Panc1 (cell line): ENCODE results near the gene BCORL1. TPM values are rescaled to one million over a fixed set of nuclear protein-coding genes. Genes with fewer than 3 reads are reported as not detected.

Source experiments
- ATAC-seq: fragments of 200-7000 bp; cut with Tn5 transposase; 2 replicates; pipeline ENCODE4 v1.9.1; 2020; ENCODE audit warnings: mild to moderate bottlenecking, moderate library complexity
- BruUV-seq: library from RNA; stranded (reverse); fragments of 400-500 nt; replicated peaks from 2 replicates; lab custom pipeline; 2021; lab: Mats Ljungman, UMichigan
- CTCF ChIA-PET: fragments of 300-600 bp; sonication (Branson Sonifier 250); formaldehyde crosslinking; loops from one replicate; lab custom pipeline; 2022; ENCODE audit warnings: antibody characterized with exemption; lab: Charles Lee
- POLR2A ChIA-PET: fragments of 300-600 bp; sonication (Branson Sonifier 250); formaldehyde crosslinking; loops from one replicate; lab custom pipeline; 2022; ENCODE audit warnings: antibody characterized with exemption; lab: Charles Lee
- DNase-seq: peaks from one replicate; pipeline ENCODE4 v3.0.0-alpha.2; 2010; ENCODE audit warnings: low read depth, low spot score
- H3K27ac ChIP-seq: 2 replicates; pipeline ENCODE4 v1.5.1; 2011; ENCODE audit warnings: mild to moderate bottlenecking, low read length, inconsistent platforms
- H3K27me3 ChIP-seq: fragments of 200-500 bp; sonication (Bioruptor generic); 2 replicates; pipeline ENCODE4 v1.6.0; 2014; ENCODE audit warnings: low read length, inconsistent platforms; ENCODE audit not compliant: control insufficient read depth, insufficient read depth
- H3K36me3 ChIP-seq: fragments of 200-500 bp; sonication (Bioruptor generic); 2 replicates; pipeline ENCODE4 v1.5.1; 2014; ENCODE audit warnings: inconsistent platforms, mild to moderate bottlenecking, low read length, moderate library complexity; ENCODE audit not compliant: control insufficient read depth, insufficient read depth
- H3K4me1 ChIP-seq: 2 replicates; pipeline ENCODE4 v1.5.1; 2011; ENCODE audit warnings: inconsistent platforms, mild to moderate bottlenecking, low read length, moderate library complexity; ENCODE audit not compliant: control insufficient read depth, insufficient read depth
- H3K4me3 ChIP-seq, 2 experiments: 2 replicates each; pipeline ENCODE4 v1.5.1; 2011 to 2012; ENCODE audit warnings: low read depth in 2 of 2, low read length in 2 of 2, mild to moderate bottlenecking in 2 of 2, inconsistent platforms in 1 of 2, moderate library complexity in 1 of 2
- H3K9me3 ChIP-seq: fragments of 200-500 bp; sonication (Bioruptor generic); 2 replicates; pipeline ENCODE4 v1.5.1; 2014; ENCODE audit warnings: low read depth, mild to moderate bottlenecking, inconsistent platforms, low read length, moderate library complexity; ENCODE audit not compliant: control insufficient read depth, insufficient read depth
- POLR2AphosphoS5 ChIP-seq: IDR thresholded peaks from 2 replicates; pipeline ENCODE4 v1.6.1; 2012; ENCODE audit warnings: mild to moderate bottlenecking, low read depth, low read length, moderate library complexity
- REST ChIP-seq, 2 experiments: IDR thresholded peaks; 2 replicates each; pipeline ENCODE4 v1.6.1; 2011 to 2012; ENCODE audit warnings: low read depth in 2 of 2, control low read depth in 1 of 2, low read length in 1 of 2, mild to moderate bottlenecking in 1 of 2, moderate library complexity in 1 of 2; ENCODE audit not compliant: insufficient read depth in 1 of 2
- SIN3A ChIP-seq: IDR thresholded peaks from 2 replicates; pipeline ENCODE4 v1.6.1; 2012; ENCODE audit warnings: low read depth, mild to moderate bottlenecking, low read length, moderate library complexity, borderline replicate concordance; ENCODE audit not compliant: insufficient read depth
- TCF7L2 ChIP-seq: IDR thresholded peaks from 2 replicates; pipeline ENCODE4 v1.6.1; 2011; ENCODE audit warnings: mild to moderate bottlenecking, low read depth, low read length, inconsistent platforms
- in situ Hi-C: cut with HindIII; loops from 2 replicates; pipeline ENCODE4 v1.10.0; 2016; ENCODE audit warnings: low sequenced_read_pairs, low pct_unique_long_range_greater_than_20kb
- intact Hi-C: fragments of 100-400 bp; cut with micrococcal nuclease; formaldehyde crosslinking; loops from one replicate; pipeline ENCODE4 v1.10.0; 2022; ENCODE audit not compliant: unreplicated experiment
- total RNA-seq: library from RNA; stranded (reverse); gene quantifications from one replicate; pipeline ENCODE4 v1.2.1, GENCODE V29; 2021; ENCODE audit not compliant: unreplicated experiment
- TF ChIP-seq, protein P1 (sequence below): fragments of 450-650 bp; IDR thresholded peaks from 2 replicates; pipeline ENCODE4 v1.5.1; 2017; ENCODE audit warnings: mild to moderate bottlenecking

The BCORL1 gene
- total RNA-seq, 1 experiment from 2014 or later: 67.4 TPM

GRCh38 chrX:129976441-129976840 is 6.0 kb upstream of the BCORL1 start:
- TF ChIP-seq, protein P1, sequence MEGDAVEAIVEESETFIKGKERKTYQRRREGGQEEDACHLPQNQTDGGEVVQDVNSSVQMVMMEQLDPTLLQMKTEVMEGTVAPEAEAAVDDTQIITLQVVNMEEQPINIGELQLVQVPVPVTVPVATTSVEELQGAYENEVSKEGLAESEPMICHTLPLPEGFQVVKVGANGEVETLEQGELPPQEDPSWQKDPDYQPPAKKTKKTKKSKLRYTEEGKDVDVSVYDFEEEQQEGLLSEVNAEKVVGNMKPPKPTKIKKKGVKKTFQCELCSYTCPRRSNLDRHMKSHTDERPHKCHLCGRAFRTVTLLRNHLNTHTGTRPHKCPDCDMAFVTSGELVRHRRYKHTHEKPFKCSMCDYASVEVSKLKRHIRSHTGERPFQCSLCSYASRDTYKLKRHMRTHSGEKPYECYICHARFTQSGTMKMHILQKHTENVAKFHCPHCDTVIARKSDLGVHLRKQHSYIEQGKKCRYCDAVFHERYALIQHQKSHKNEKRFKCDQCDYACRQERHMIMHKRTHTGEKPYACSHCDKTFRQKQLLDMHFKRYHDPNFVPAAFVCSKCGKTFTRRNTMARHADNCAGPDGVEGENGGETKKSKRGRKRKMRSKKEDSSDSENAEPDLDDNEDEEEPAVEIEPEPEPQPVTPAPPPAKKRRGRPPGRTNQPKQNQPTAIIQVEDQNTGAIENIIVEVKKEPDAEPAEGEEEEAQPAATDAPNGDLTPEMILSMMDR: no peak
- TF ChIP-seq POLR2AphosphoS5 (no peak), TCF7L2 (no peak), REST (IDR thresholded peaks at IDR 0.05; ENCODE audit: insufficient read depth in 1 of 2, low read depth in 2 of 2, low read length in 1 of 2) (no peak), SIN3A (no peak)
- in situ Hi-C loops: no loop called here

GRCh38 chrX:129979207-129979920 is 3.1 kb upstream of the BCORL1 start:
- BruUV-seq: no TSS peak
- H3K27ac ChIP-seq: peak overlapping the region; percentile 73
- intact Hi-C loops (no loop called here), in situ Hi-C loops (no loop called here)
- DNase-seq: no peak
- no peaks in the 10 kb centered on the region for H3K27me3 ChIP-seq
- peak; percentile 48; the same call in 1 of the 2 replicates for TF ChIP-seq TCF7L2
- no peak for TF ChIP-seq SIN3A
- no peaks in the 10 kb centered on the region for H3K9me3 ChIP-seq
- H3K4me3 ChIP-seq: no peak overlapping the region; a peak in 1 of 4 replicates
- H3K36me3 ChIP-seq: no peaks in the 10 kb centered on the region
- ChIA-PET POLR2A (interaction anchor here (0.6 kb wide), 2 partner anchors 18 kb away, joined by 5 to 12 read pairs; no protein-coding TSS in a partner anchor), CTCF (interaction anchor here (0.7 kb wide), 2 partner anchors 54 to 80 kb away, joined by 3 to 4 read pairs; no protein-coding TSS in a partner anchor)
- peak; percentile 23 for ATAC-seq
- H3K4me1 ChIP-seq: peaks cover 10% of the 10 kb centered on the region

More at GRCh38 chrX:129976441-129976840, 6.0 kb upstream of the BCORL1 start:
- CTCF ChIA-PET: no interaction called here
- POLR2A ChIA-PET: no interaction called here
- intact Hi-C loops: no loop called here
- Histone ChIP-seq H3K9me3 (no peaks in the 10 kb centered on the region), H3K27ac (no peak overlapping the region), H3K27me3 (no peaks in the 10 kb centered on the region), H3K4me1 (peaks cover 10% of the 10 kb centered on the region), H3K4me3 (no peak overlapping the region), H3K36me3 (no peaks in the 10 kb centered on the region)
- DNase-seq: no peak
- no peak for ATAC-seq
- no TSS peak for BruUV-seq

GRCh38 chrX:129980001-129980401 is 2.4 kb upstream of the BCORL1 start:
- POLR2A ChIA-PET: interaction anchor here (0.6 kb wide), 2 partner anchors 18 to 19 kb away, joined by 5 to 12 read pairs; no protein-coding TSS in a partner anchor
- no peak for TF ChIP-seq SIN3A
- TF ChIP-seq, protein P1: no peak
- TF ChIP-seq POLR2AphosphoS5: no peak
- no peak for TF ChIP-seq REST (IDR thresholded peaks at IDR 0.05; ENCODE audit: insufficient read depth in 1 of 2, low read depth in 2 of 2, low read length in 1 of 2)
- TF ChIP-seq TCF7L2: no peak
- Histone ChIP-seq H3K36me3 (no peaks in the 10 kb centered on the region), H3K27me3 (no peaks in the 10 kb centered on the region), H3K27ac (no peak overlapping the region; the same call in 1 of the 2 replicates), H3K9me3 (no peaks in the 10 kb centered on the region), H3K4me3 (no peak overlapping the region; a peak in 1 of 4 replicates), H3K4me1 (peaks cover 14% of the 10 kb centered on the region)
- no peak for ATAC-seq
- intact Hi-C loops (loop anchor here (5.0 kb wide), 1 partner anchor 48 kb away; no protein-coding TSS in a partner anchor), in situ Hi-C loops (no loop called here)
- BruUV-seq: no TSS peak
- CTCF ChIA-PET: no interaction called here
- no peak for DNase-seq
